B cell (primary cell): ENCODE measurements around the gene FAM200A. TPM values are rescaled to one million over a fixed set of nuclear protein-coding genes. Genes with fewer than 3 reads are reported as not detected.

Source experiments
- ATAC-seq: fragments of 200-7000 bp; cut with Tn5 transposase; one replicate; pipeline ENCODE4 v1.10.0; 2021; ENCODE audit warnings: low read depth, mild to moderate bottlenecking, moderate number of reproducible peaks, moderate library complexity
- CTCF ChIA-PET: fragments of 350-600 bp; sonication (Branson Sonifier 250); formaldehyde crosslinking; loops from one replicate; lab custom pipeline; 2021; ENCODE audit warnings: antibody characterized with exemption, inconsistent platforms; lab: Charles Lee
- POLR2A ChIA-PET: fragments of 350-600 bp; sonication (Branson Sonifier 250); formaldehyde crosslinking; loops from one replicate; lab custom pipeline; 2021; ENCODE audit warnings: antibody characterized with exemption; lab: Charles Lee
- DNase-seq: peaks from one replicate; pipeline ENCODE4 v3.0.0; 2013
- H2AFZ ChIP-seq: 2 replicates; pipeline ENCODE4 v1.6.1; 2012; ENCODE audit warnings: mild to moderate bottlenecking, low read depth, low read length; ENCODE audit not compliant: insufficient read depth, poor library complexity, severe bottlenecking
- H3K27ac ChIP-seq, 2 donors: 1 replicate in 1 of 2; 2 replicates in 1 of 2; pipeline ENCODE4 v1.5.1; 2012 to 2013; ENCODE audit warnings: low read length in 2 of 2, mild to moderate bottlenecking in 2 of 2, moderate library complexity in 1 of 2
- H3K27me3 ChIP-seq, 4 experiments: fragments of 200-600 bp in 1 of 4; sonication (generic) in 1 of 4; replicated peaks in 1 of 4; 1 replicate in 2 of 4; 2 replicates in 2 of 4; pipeline versions ENCODE4 v1.6.1 to v1.7.0; 2013 to 2016; ENCODE audit warnings: low read length in 3 of 4, mild to moderate bottlenecking in 2 of 4, mixed read lengths in 1 of 4, moderate library complexity in 1 of 4; ENCODE audit not compliant: insufficient read depth in 4 of 4, control insufficient read depth in 3 of 4; ENCODE audit errors: control extremely low read depth in 1 of 4
- H3K36me3 ChIP-seq, 2 experiments: replicated peaks in 1 of 2; 1 replicate in 1 of 2; 2 replicates in 1 of 2; pipeline versions ENCODE4 v1.6.1 to v1.7.1; 2013; ENCODE audit warnings: low read length in 1 of 2; ENCODE audit not compliant: insufficient read depth in 2 of 2, control insufficient read depth in 1 of 2; ENCODE audit errors: control extremely low read depth in 1 of 2, extremely low read depth in 1 of 2
- H3K4me1 ChIP-seq, 2 donors: fragments of 200-600 bp in 1 of 2; sonication (generic) in 1 of 2; 1 replicate in 1 of 2; 2 replicates in 1 of 2; pipeline versions ENCODE4 v1.5.1 to v1.6.1; 2013 to 2017; ENCODE audit warnings: low read length in 2 of 2; ENCODE audit not compliant: control insufficient read depth in 2 of 2, insufficient read depth in 2 of 2
- H3K4me2 ChIP-seq: replicated peaks from 2 replicates; pipeline ENCODE3; 2012; ENCODE audit warnings: mild to moderate bottlenecking, low read depth, low read length; ENCODE audit not compliant: poor library complexity, severe bottlenecking
- H3K4me3 ChIP-seq, 5 experiments: fragments of 200-600 bp in 1 of 5; sonication (generic) in 1 of 5; 1 replicate in 3 of 5; 2 replicates in 2 of 5; pipeline versions ENCODE4 v1.5.1 to v1.7.0; 2011 to 2016; ENCODE audit warnings: low read length in 4 of 5, mild to moderate bottlenecking in 4 of 5, low read depth in 2 of 5, control low read depth in 1 of 5, moderate library complexity in 1 of 5; ENCODE audit not compliant: insufficient read depth in 1 of 5; ENCODE audit errors: control extremely low read depth in 1 of 5, extremely low read depth in 1 of 5
- H3K79me2 ChIP-seq: fragments of 200-600 bp; sonication (generic); one replicate; pipeline ENCODE4 v1.6.0; 2016; ENCODE audit warnings: low read length; ENCODE audit not compliant: control insufficient read depth, insufficient read depth
- H3K9ac ChIP-seq: fragments of 200-600 bp; sonication (generic); 2 replicates; pipeline ENCODE4 v1.6.1; 2017; ENCODE audit warnings: mild to moderate bottlenecking, low read length, moderate library complexity
- H3K9me3 ChIP-seq, 3 donors: one replicate each; pipeline versions ENCODE4 v1.6.1 to v1.7.1; 2013; ENCODE audit warnings: low read length in 2 of 3; ENCODE audit not compliant: control insufficient read depth in 2 of 3, insufficient read depth in 1 of 3; ENCODE audit errors: control extremely low read depth in 1 of 3
- H4K20me1 ChIP-seq: 2 replicates; pipeline ENCODE4 v1.6.0; 2012; ENCODE audit warnings: mild to moderate bottlenecking, low read length; ENCODE audit not compliant: insufficient read depth, control insufficient read depth, poor library complexity, severe bottlenecking
- H3K27ac Mint-ChIP-seq: one replicate; pipeline ENCODE4 v1.8.0; 2021; ENCODE audit warnings: mixed read lengths
- H3K27me3 Mint-ChIP-seq: one replicate; pipeline ENCODE4 v1.8.0; 2021; ENCODE audit warnings: mixed read lengths
- H3K4me1 Mint-ChIP-seq: one replicate; pipeline ENCODE4 v1.8.0; 2021; ENCODE audit warnings: mixed read lengths
- H3K4me3 Mint-ChIP-seq: one replicate; pipeline ENCODE4 v1.8.0; 2021; ENCODE audit warnings: mixed read lengths
- H3K9me3 Mint-ChIP-seq: one replicate; pipeline ENCODE4 v1.8.0; 2022; ENCODE audit warnings: mixed read lengths; ENCODE audit not compliant: insufficient read depth
- CTCF ChIP-seq: fragments of 200-600 bp; IDR thresholded peaks from one replicate; pipeline ENCODE4 v1.8.0; 2022; ENCODE audit warnings: antibody characterized with exemption, mild to moderate bottlenecking
- EZH2 ChIP-seq: IDR thresholded peaks from 2 replicates; pipeline ENCODE4 v1.6.1; 2012; ENCODE audit warnings: borderline replicate concordance, low read depth, mild to moderate bottlenecking, moderate library complexity, low read length; ENCODE audit not compliant: insufficient read depth, poor library complexity, severe bottlenecking
- WGBS: methylation state at CpG from one replicate; pipeline ENCODE4 v1.1.5; 2013; ENCODE audit warnings: missing lambda C conversion rate; ENCODE audit not compliant: insufficient coverage; 5-methylcytosine and 5-hydroxymethylcytosine counted together
- intact Hi-C: fragments of 100-400 bp; cut with micrococcal nuclease; formaldehyde crosslinking; loops from one replicate; pipeline ENCODE4 v1.10.0; 2022
- polyA plus RNA-seq: library from polyadenylated mRNA; depleted of rRNA; stranded (reverse); fragments of >200 nt; gene quantifications from 2 replicates; pipeline ENCODE4 v1.2.3, GENCODE V29; 2012
- total RNA-seq, 2 donors: library from RNA; stranded (reverse); fragments of 120-200 nt in 1 of 2; gene quantifications; 1 replicate in 1 of 2; 2 replicates in 1 of 2; pipeline versions ENCODE4 v1.2.3 to v1.2.4, GENCODE V29; 2013 to 2022

The FAM200A gene
- total and polyA plus RNA-seq, 2 donors (not counting 1 experiment from before 2014, with no cell fraction given): 2.1 to 11.9 TPM

DNA sequence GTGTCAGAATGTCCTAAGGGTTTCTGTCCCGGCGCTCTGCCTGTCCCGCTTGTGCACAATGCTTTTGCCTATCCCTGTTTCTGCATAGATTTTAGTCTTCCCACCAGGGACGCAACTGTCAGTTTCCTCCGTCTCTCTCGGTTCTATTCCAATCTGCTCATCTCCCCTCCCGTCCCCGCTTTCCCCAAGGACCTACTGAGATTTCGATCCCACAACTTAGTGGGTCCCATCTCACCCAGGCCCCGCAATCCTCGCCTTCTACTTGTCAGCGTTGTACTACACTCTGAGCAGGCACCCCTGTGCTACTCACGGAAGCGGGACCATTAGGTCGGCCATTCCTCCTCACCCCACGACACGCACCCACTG, 6.0 kb upstream of the FAM200A start:
- Histone ChIP-seq H3K36me3 (peaks cover 16 to 38% of the 10 kb centered on the region in 2 experiments), H3K27ac (peak overlapping the region; percentile 91 to 98), H2AFZ (peak overlapping the region; percentile 97), H3K79me2 (peaks cover 84% of the 10 kb centered on the region), H3K4me3 (peak overlapping the region; percentile 77 to 97 (median 92)), H3K9me3 (no peaks in the 10 kb centered on the region), H3K27me3 (no peaks in the 10 kb centered on the region), H3K9ac (peak overlapping the region; percentile 92), H4K20me1 (peaks cover 25% of the 10 kb centered on the region), H3K4me1 (peaks cover 19 to 25% of the 10 kb centered on the region in 2 donors), H3K4me2 (peak overlapping the region; percentile 96)
- intact Hi-C loops: loop anchor here (1.0 to 10.0 kb wide), 6 partner anchors 23 to 361 kb away; partner anchors contain the start of genes ARPC1B, TRIM4, ZNF789 and ZSCAN25
- H3K4me1 Mint-ChIP-seq: peaks cover 43% of the 10 kb centered on the region
- no peaks in the 10 kb centered on the region for H3K9me3 Mint-ChIP-seq
- ATAC-seq: peak; percentile 65
- WGBS: 1% methylated on average over 15 of the region's 17 CpGs
- DNase-seq: no peak
- no peaks in the 10 kb centered on the region for H3K27me3 Mint-ChIP-seq
- peak overlapping the region; percentile 98 for H3K27ac Mint-ChIP-seq
- peak overlapping the region; percentile 98 for H3K4me3 Mint-ChIP-seq
- ChIA-PET CTCF (interaction anchor here (1.3 to 1.4 kb wide), 2 partner anchors 23 to 58 kb away, joined by 3 to 4 read pairs; partner anchors contain the start of gene ZNF394), POLR2A (interaction anchor here (0.6 to 2.8 kb wide), 13 partner anchors 9 to 871 kb away, joined by 3 to 33 read pairs (median 6); partner anchors contain the start of genes ARPC1A, BUD31, CPSF4 and PDAP1)
- TF ChIP-seq CTCF (no peak), EZH2 (no peak)

DNA sequence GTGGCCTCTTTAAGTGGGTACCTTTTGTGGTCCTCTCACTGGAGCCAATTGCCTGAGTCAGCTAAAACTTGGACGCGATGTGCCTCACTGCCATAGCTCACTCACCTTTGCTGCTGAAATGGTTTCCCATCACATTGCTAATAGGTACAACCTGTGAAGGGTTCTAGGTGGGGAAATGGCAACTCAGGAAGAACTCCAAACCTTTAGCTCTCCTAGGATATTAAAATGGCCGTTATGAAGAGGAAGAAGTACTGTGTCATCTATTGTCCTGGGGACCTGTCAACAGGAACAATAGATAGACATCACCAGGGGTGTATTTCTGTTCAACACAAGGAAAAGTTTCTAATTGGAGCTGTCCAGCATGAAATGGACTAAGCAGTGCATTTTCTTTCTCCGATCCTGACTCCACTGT, 5.3 kb upstream of the FAM200A start:
- H3K36me3 ChIP-seq: peaks cover 9 to 32% of the 10 kb centered on the region in 2 experiments
- peak overlapping the region; percentile 92 for H3K9ac ChIP-seq
- H4K20me1 ChIP-seq: peaks cover 25% of the 10 kb centered on the region
- H3K79me2 ChIP-seq: peaks cover 87% of the 10 kb centered on the region
- 100% methylated on average over 1 of the region's 4 CpGs for whole genome bisulfite sequencing
- Mint-ChIP-seq H3K27ac (peak overlapping the region; percentile 98), H3K4me3 (peak overlapping the region; percentile 98), H3K9me3 (no peaks in the 10 kb centered on the region), H3K27me3 (no peaks in the 10 kb centered on the region), H3K4me1 (peaks cover 42% of the 10 kb centered on the region)
- peak overlapping the region; percentile 91 to 98 for H3K27ac ChIP-seq
- peak overlapping the region; percentile 96 for H3K4me2 ChIP-seq
- no peaks in the 10 kb centered on the region for H3K9me3 ChIP-seq
- H3K27me3 ChIP-seq: no peaks in the 10 kb centered on the region
- DNase-seq (no peak), ATAC-seq (no peak)
- TF ChIP-seq EZH2 (no peak), CTCF (no peak)
- peak overlapping the region; percentile 77 to 97 (median 92) for H3K4me3 ChIP-seq
- no peak overlapping the region for H2AFZ ChIP-seq
- POLR2A ChIA-PET: interaction anchor here (2.8 kb wide), 1 partner anchor 53 kb away, joined by 33 read pairs; the partner anchor contains the start of gene ZKSCAN5
- intact Hi-C loops: loop anchor here (10.0 kb wide), 1 partner anchor 182 kb away; the partner anchor contains the start of gene ARPC1B
- H3K4me1 ChIP-seq: peaks cover 24 to 30% of the 10 kb centered on the region in 2 donors
- CTCF ChIA-PET: interaction anchor here (0.6 to 1.4 kb wide), 2 partner anchors 23 to 1255 kb away, joined by 3 read pairs; no protein-coding TSS in a partner anchor
